DMS114 treated with DMSO at 0.1 percent for 48 hours (cell line): ENCODE measurements around the gene ANXA2.
A peak's percentile ranks its signal among the peaks of the same experiment; 100 is the strongest.
"Not testable (repeated sequence)": the region's sequence is repeated elsewhere in the genome, so short reads cannot be mapped to it uniquely, and the experiment has no call there.

Source experiments
- DNase-seq: peaks from one replicate; lab custom pipeline; 2025; ENCODE audit not compliant: unreplicated experiment; lab: John Stamatoyannopoulos, UW

Gene ANXA2

DNA sequence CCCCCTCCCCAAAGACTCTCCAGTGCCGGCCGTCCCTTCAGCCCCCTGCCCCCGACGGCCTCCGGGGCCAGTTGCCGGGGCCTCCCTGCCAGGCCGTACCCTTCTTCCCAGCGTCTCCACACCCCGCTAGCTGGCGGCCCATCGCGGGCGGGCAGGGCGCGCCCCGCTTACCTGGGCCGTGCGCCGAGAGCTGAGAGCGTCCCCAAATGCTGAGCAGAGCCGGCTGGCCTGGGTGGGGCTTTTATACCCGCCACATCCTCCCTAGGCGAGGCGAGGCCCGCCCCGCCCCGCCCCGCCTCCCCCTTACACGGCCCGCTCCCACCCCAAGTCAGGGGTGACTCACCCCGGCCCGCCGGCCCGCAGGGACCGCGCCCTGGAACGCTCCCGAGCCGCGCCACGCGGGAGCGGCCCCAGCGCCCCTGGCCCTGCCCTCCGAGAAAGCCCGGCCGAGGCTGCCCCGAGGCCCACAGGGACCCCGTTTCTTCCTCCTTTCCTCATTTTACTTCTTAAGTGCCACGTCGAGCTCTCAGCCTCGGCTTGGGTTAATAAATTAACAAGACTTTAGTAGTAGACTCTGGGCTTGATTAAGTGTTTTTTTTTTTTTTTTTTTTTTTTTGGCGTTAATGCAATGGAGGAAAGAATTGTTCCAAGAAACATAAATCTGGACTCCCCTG is at the start of gene ANXA2:
Gene ANXA2, minus strand, starts transcription at position 215 of the 674 bp plus-strand sequence. CDS start 11,911 bp downstream, outside the sequence.
- DNase-seq = no peak

DNA sequence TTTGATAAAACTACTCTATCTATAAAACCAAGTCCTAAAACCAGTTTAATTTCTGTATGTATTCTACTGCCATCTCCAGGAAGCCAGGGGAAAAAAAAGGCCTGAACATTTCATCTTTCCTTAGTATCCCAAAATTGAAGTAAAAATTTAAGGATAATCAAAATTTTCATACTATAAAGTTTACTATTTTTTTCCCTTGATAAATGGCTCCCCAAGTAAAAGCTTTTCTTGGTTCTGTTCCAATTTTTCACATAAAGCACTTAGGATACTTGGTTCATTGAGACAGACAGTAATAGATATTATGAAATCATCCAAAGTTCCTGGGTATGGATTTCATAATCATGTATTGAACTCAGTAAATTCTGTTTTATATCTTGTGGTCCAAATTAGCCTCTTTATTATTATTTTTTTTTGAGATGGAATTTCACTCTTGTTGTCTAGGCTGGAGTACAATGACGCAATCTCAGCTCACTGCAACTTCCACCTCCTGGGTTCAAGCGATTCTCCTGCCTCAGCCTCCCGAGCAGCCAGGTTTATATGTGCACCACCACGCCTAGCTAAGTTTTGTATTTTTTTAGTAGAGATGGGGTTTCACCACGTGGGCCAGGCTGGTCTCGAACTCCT is 46.6 kb upstream of the ANXA2 start:
- no peak for DNase-seq

DNA sequence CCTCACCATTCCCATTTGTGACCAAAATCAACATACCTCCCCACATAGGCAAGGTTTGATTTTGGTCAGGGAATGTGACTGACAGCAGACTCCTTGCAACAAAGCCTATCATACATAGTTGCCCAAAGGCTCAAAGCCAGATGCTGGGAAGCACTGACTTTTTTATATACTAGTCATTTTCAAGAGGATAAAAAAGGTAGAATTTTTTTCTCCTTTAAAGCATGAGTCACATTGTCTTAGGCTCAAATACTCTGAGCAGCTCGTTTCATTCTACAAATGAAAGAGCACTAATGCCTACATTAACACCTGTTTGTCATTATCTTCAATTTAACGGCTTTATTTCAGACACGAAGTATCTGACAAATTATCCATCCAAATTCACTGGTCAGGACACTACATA is 45.0 kb upstream of the ANXA2 start:
- DNase-seq = no peak

DNA sequence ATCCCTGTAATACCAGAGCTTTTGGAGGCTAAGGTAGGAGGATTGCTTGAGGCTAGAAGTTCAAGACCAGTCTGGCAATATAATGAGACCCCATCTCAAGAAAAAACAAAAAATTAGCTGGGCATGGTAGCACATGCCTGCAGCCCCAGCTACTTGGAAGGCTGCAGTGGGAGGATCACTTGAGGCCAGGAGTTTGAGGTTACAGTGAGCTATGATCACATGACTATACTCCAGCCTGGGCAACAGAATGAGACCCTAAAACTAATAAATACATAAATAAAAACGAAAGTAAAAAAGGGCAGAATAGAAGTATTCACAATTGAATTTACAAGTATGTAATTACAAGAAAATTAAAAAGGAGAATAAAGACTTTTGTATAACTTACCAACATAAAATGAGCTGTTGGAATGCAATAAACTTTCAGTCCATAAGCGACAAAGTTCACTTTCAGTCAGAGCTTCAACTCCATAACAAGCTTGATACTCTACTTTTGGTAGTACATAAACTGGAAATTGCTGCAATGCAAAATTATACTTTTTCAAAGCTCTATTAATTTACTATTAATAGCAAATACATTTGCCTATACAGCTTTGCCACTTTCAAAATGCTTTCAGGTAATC is 44.4 kb upstream of the ANXA2 start:
- DNase-seq = no peak

DNA sequence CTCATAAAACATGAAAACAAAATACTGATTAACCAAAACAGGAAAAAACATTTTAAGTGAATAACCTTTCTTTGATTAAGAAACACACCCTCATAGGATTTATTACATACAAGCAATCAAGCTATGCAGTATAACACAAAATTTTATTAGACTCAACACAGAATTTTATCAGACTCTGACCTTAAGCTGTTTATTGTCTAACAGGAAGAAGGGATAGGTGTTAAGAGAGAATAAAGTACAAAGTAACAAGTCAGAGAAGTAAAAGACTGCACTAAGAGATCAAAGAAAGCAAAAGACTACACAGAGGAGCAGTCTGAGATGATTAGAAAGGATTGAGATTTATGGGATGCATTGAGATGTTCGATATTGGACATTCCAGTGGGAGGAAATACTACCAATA is 43.5 kb upstream of the ANXA2 start:
- no peak for DNase-seq

DNA sequence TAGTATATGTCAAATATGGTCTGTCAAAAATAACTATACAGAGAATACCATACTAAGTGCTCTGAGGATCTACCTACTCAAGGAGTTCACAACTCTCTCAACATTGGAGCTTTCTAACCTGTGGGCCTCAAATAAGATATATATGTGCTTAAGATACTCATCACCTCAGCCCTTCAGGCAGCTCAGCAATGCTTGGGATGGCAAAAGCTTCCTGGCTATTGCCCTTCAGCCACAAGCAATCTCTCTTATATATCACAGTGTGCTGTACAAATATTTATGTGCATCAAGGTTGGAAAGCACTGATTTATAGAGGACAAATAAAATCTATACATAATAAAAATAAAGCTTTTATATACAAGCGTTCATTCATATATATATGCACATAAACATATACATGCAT is 40.9 kb upstream of the ANXA2 start:
- no peak for DNase-seq

DNA sequence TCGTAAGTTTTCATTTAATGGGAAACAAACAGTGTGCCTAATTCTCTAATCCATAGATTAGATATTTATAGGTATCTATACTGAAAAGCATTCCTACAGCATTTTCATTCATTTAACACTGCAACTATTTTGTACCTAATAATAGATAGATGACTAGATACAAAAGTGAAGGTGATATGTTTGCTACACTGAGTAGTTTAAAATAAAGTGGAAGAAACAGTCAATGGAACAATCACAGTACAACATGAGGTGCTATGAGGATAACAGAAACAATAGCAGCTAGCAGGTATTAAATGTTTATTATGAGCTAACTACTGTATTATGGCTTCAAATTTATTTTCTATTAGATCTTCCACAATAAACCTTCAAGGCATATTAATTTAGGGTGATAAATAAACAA is 31.1 kb upstream of the ANXA2 start:
- no peak for DNase-seq

DNA sequence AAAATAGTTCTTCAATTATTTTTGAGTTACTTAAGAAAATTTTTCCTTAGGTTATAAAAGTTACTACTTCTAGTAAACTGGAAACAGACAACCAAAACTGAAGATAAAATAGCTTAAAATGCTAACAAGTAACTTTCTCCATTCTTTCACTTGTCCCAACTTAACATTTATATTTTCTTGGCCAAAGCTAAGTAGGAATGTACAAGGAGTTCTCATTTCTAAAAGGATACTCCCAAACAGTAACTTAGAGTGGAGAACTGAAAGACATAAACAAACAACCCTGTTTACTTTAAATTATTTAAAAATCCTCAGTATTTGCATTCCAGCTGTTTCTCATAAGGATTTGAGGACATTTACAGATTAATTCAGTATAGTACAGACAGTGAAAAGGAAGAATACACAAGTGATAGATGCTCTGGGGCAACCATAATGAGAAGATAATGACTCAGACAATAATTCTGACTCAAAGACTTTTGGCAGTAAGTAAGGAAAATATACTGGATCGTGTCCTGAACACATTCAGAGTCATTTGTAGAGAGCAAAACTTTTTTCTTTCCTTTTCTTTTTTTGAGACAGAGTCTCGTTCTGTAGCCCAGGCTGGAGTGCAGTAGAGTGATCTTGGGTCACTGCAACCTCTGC is 29.2 kb upstream of the ANXA2 start:
- no peak for DNase-seq

DNA sequence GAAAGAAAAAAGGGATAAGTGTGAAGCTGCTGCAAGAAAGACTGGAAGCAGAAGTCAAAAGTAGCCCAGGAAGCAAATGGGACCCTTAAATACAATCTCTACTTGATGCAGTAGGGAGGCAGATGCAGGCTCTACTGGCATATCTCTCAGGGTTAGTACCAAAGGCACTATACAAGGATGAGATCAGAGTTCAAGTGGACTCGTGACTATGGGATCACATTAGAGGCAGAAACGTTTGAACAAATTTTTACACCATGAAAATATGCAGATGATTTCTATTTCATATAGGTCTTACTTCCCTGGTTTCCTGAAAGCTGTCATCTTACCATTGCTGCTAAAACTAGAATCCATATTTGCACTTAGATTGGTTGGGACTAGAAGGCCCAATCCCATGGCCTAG is 27.7 kb upstream of the ANXA2 start:
- DNase-seq = no peak

DNA sequence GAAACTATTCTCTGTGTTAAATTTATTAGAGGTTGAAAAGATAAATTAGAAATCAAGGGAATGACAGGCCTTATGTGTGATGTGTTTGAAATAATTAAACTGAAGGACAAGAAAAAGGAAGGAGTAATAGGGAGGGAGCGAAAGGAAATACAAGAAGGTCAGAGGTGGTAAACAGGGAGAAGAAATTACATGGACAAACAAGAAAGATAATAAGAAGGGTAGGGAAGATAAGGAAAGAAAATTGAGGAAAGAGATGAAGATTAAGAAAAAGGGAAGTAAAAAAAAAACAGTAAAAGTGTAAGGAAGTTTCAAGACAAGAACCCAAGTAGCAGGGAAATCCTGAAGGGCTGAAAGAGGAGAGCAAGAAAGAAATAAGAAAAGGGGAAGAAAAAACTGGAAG is 26.2 kb upstream of the ANXA2 start:
- DNase-seq = no peak

DNA sequence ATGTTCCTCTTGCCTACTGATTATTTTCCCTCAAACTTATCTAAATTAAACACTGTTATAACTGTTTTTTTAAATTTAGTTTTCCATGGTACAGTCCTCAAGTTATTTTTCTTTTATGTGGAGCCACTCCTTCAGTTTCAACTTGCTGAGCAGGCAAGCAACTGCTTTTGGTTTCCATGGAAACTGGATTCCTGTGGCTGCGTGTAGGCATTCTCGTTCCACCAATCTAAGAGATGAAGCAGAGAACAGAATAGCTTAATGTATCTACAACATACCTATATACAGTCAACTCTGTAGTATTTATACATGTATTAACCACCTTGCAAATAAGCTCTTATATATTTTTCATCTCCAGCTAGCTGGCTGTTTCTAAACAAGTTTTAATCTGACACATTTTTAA is 25.8 kb upstream of the ANXA2 start:
- DNase-seq = peak; percentile 14

DNA sequence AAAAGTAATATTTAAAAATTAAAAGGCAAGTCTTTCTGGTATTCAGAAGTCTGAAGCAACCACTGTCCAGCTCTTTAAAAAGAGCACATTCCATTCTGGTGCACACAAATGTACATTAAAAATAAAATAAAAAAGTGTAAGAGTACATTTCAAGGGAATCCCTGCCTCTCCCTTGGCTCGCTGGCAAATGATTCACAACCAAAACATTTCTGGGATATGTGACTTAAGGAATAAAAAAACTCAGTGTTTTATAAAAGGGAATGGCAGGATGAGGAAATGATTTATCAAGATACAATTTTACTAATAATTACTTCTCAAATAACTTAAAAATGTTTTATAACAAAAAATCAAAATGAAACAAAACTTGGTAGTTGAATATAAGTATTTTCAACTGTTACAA is 23.8 kb upstream of the ANXA2 start:
- no peak for DNase-seq

DNA sequence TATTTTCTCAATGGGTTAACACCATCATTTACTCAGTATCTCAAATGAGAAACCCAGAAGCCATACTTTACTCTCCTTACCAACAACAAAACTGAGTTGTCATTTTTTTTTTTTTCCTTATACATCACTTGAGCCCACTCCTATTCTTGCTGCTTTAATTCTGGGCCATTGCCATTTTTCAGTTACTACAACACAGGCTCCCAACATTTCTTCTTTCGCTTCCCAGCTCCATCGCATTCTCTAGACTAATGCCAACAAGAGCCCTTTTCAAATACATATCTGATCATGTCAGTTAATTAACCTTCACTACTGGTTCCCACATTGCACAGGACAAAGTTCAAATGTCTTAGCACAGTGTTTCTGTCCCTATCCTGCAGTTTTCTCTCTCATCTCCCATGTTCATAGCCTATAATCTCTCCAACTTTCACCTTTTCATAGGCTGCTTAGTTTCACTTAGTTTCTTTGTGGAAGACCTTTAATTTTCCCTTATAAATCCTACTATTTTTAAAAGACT is 22.5 kb upstream of the ANXA2 start:
- no peak for DNase-seq

DNA sequence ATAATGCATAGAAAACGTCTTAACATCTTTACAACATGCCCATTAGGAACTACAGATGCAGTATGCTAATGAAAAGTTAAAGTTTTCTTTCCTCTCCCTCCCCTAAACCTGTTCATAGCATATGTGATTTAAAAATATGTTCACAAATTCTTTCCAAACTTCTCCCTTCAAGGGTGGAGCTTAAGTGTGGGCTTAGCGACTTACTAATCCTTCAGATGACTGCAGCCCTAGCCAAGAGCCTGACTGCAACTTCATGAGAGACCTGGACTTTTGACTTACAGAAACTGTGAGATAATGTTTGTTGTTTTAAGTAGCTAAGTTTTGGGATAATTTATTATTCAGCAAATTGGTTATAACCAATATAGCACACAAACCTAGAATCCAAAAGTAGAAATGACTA is 22.0 kb upstream of the ANXA2 start:
- no peak for DNase-seq

DNA sequence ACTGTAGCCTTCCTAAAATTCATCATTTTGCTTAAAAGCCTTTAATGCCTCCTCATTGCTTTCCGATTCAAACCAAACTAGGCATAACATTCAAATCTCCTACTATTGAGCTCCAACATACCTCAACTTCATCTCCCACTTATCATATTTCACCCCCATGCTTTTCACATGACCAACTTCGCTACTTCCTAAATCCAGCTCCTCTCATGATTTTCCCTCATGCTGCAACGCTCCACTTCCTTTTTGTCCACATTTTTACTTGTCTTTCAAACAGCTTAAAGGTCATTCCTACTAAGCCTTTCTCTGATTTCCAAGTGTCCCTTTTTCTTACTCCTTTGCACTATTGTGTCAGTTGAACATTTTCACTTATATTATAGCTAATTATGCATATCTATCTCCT is 20.3 kb upstream of the ANXA2 start:
- no peak for DNase-seq

DNA sequence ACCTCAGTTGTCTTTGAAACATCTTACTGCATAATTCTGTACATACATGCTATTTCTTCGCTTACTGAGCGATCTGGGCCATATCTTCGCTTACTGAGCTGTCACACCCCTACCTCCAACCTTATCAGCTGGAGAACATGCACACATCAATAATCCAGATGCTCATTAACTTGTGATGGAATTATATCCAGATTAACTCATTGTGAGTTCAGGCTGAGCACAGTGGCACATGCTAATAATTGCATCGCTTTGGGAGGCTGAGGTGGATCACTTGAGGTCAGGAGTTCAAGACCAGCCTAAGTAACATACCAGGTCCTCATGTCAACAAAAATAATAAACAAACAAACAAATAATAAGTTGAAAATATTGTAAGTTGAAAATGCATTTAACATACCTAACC is 19.3 kb upstream of the ANXA2 start:
- no peak for DNase-seq

DNA sequence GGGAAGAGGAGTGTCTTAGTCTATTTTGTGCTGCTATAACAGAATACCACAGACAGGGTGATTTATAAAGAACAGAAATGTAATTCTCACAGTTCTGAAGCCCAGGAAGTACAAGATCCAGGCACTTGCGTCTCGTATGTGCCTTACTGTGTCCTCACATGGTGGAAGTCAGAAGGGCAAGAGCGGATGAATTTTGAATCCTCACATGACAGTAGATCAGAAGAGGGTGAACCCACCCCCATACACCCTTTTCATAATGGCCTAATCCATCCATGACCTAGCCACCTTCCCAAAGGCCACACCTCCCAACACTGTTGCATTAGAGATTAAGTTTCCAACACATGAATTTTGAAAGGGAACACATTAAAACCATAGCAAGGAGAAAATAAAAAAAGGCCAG is 18.7 kb upstream of the ANXA2 start:
- DNase-seq = no peak

DNA sequence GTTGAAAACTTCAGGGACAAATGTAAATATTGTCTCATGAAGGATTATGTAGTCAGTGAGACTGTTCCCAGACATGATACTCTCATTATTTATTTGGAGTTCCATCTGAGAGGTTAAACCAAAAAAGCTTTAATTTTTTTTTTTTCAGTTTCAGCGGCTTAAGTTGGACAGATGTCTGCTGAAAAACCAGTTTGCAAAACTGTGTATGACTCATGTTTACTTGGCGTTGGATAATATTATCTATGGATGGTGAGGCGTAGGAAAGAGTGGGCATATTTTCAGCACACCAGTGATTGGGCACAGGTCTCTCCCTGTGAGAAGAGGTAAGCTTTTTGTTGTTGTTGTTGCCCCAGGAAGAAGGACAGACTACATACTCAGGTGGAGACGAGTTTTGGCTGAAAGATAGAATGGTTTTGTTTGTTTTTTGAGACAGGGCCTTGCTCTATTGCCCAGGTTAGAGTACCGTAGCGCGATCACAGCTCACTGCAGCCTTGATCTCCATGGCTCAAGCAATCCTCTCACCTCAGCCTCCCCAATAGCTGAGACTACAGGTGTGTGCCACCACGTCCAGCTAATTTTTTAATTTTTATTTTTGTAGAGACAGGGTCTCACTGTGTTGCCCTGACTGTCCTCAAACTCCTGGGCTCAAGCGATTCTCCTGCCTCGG is 16.4 kb upstream of the ANXA2 start:
- DNase-seq = no peak

DNA sequence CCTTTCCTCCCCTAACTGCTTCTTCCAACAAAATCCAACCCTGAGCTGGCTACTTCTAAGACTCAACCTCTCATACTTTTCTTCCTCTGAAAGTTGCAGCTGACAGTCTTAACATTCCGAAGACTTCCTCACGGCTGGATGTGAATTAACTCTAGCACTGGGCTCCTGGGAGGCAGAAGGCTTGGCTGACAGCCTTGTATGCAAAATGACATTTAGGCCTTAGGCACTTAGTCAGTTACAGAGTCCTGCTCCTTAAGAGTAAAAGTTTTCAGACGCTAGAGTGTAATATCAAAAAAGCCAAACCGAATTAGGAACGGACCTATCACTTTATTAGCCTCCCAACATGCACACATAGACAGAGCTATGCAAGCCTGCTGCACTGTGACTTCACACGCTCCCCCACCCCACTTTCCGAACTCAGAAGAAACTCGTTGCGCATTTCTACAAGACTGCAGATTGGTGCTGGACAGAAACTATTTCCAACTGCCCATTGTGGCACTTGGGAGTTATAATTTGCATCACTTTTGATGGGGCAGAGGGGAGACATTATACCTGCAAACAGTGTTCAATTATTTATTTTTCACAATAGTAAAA is 15.5 kb upstream of the ANXA2 start:
- DNase-seq = no peak

DNA sequence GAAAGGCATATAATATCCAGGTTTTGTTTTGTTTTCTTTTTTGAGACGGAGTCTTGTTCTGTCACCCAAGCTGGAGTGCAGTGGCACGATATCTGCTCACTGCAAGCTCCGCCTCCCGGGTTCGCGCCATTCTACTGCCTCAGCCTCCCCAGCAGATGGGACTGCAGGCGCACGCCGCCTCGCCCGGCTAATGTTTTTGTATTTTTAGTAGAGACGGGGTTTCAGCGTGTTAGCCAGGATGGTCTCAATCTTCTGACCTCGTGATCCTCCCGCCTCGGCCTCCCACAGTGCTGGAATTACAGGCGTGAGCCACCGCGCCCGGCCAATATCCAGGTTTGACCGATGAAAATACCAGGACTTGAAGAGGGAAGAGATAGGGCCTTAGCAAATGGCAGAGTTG is 15.0 kb upstream of the ANXA2 start:
- DNase-seq = not testable (repeated sequence)
